A549 treated with AZD9567 at 1 μM for 4 hours (cell line): ENCODE results near the gene DDTL. TPM values are rescaled to one million over a fixed set of nuclear protein-coding genes. Genes with fewer than 3 reads are reported as not detected.

Experiments used
- total RNA-seq: library from RNA; stranded (reverse); fragments of 200-300 nt; extraction: Qiagen RNA extraction; gene quantifications from 5 replicates; pipeline ENCODE4 v1.2.3, GENCODE V29; 2022; ENCODE audit not compliant: insufficient read depth

The DDTL gene
- 1.6 to 2.9 TPM (median 1.9 TPM) in 5 replicates for total RNA-seq

DNA sequence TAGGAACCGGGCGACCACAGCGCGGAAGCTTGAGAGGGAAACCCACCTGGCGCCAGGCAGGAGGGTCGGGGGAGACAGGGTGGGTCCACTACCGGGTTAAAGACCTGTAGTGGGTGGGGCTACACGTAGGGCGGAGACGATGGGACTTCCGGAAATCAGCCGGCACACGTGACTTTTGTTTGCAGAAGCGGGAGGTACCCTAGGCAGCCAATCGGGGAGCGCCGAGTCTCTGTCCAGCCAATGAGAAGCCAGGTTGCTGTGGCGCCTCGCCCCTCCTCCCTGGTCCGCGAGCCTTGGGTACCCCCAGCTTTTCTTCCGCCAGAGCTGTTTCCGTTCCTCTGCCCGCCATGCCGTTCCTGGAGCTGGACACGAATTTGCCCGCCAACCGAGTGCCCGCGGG is at the start of gene DDTL:
Gene DDTL, plus strand, starts transcription at position 321 of the 400 bp plus-strand sequence. Its CDS starts 27 bp downstream, at position 348.

DNA sequence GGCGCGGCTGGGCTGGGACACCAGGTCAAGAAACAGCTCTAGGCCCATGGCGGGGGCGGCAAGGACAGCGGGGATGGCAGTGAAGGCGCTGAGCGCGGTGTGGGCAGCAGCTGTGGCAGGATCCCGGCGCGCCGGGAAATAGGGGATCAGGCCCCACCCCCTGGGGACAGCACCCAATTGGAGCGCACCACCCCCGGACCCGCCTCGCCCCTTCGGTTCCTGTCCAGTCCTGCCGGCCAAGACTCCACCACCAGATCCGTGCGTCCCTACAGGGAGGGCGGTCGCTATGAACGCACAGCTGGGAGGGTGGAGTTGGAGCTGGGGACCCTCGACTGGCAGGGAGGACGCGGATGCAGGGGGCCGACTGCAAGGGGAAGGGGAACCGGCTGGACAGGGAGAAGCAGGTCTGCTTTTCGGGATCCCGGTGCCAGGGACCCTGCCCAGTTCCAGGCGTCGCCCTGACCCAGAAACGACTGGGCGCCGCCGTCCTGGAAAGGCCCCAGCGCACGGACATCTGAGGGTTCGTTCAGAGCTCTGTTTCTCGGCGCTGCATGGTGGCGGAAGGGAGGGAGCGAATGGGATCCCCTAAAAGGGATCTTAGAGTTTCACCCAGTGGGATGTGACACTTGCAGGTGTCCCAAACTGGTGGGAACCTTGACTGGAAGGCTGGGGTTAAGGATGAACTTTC is 5.5 kb upstream of the DDTL start, which contains the start of gene GSTT2B:
Gene GSTT2B, minus strand, starts transcription at position 112 of the 688 bp plus-strand sequence. Its CDS starts 64 bp downstream, at position 48.

GRCh38 chr22:23974345-23974744 is 7.7 kb downstream of the DDTL start, which contains the start of gene DDT:
TSS of gene DDT (minus strand) at chr22:23974441. CDS start at chr22:23974414, 27 bp downstream.

GRCh38 chr22:23979557-23980240 is 13.0 kb downstream of the DDTL start, which contains the start of gene GSTT2:
TSS of gene GSTT2 (plus strand) at chr22:23980134.

GRCh38 chr22:24005201-24005600 is 38.5 kb downstream of the DDTL start, which contains the start of gene GSTT4:
TSS of gene GSTT4 (minus strand) at chr22:24005453. CDS start at chr22:24005356, 97 bp downstream.

Other genes with a start within 250 kb of the DDTL start
- 0.36 to 1.1 TPM (median 1.0 TPM) in 5 replicates for gene ZNF70, start 215.8 kb upstream of the DDTL start, total RNA-seq
- 0.56 to 1.2 TPM (median 0.66 TPM) in 4 of 5 replicates, not detected in the other for gene VPREB3, start 212.5 kb upstream of the DDTL start, total RNA-seq
- gene C22orf15, start 203.9 kb upstream of the DDTL start, total RNA-seq = not detected in 5 replicates
- gene CHCHD10, start 198.9 kb upstream of the DDTL start, total RNA-seq = 84.4 to 197 TPM (median 181 TPM) in 5 replicates
- 0.12 to 0.26 TPM (median 0.21 TPM) in 4 of 5 replicates, not detected in the other for gene MMP11, start 194.0 kb upstream of the DDTL start, total RNA-seq
- gene SMARCB1, start 179.9 kb upstream of the DDTL start, total RNA-seq = 49.4 to 57.1 TPM (median 50.0 TPM) in 5 replicates
- 0.30 to 4.7 TPM (median 0.61 TPM) in 5 replicates for gene DERL3, start 127.9 kb upstream of the DDTL start, total RNA-seq
- 9.0 to 12.3 TPM (median 10.4 TPM) in 5 replicates for gene SLC2A11, start 109.0 kb upstream of the DDTL start, total RNA-seq
- gene MIF, start 72.5 kb upstream of the DDTL start, total RNA-seq = 502 to 954 TPM (median 909 TPM) in 5 replicates
- 0.25 to 0.52 TPM (median 0.41 TPM) in 4 of 5 replicates, not detected in the other for gene GSTT2B, start 5.7 kb upstream of the DDTL start, total RNA-seq
- gene DDT, start 7.6 kb downstream of the DDTL start, total RNA-seq = 112 to 170 TPM (median 160 TPM) in 5 replicates
- gene GSTT2, start 13.2 kb downstream of the DDTL start, total RNA-seq = 0.08 to 0.16 TPM in 2 of 5 replicates, not detected in the others
- not detected in 5 replicates for gene GSTT4, start 38.6 kb downstream of the DDTL start, total RNA-seq
- gene CABIN1, start 44.4 kb downstream of the DDTL start, total RNA-seq = 22.6 to 30.9 TPM (median 30.0 TPM) in 5 replicates
- 59.8 to 76.7 TPM (median 71.3 TPM) in 5 replicates for gene SUSD2, start 214.6 kb downstream of the DDTL start, total RNA-seq